Cardiac muscle cell (in vitro differentiated cells and primary cell): ENCODE data around the gene KLHL8. TPM values are rescaled to one million over a fixed set of nuclear protein-coding genes. Genes with fewer than 3 reads are reported as not detected.
A peak's percentile ranks its signal among the peaks of the same experiment; 100 is the strongest.

Experiments
- DNase-seq, 2 donors: peaks; one replicate each; pipeline versions ENCODE4 v3.0.0 to v3.0.0-alpha.2; 2010 to 2017; ENCODE audit warnings: low read depth in 1 of 2, low spot score in 1 of 2
- H3K27ac ChIP-seq: fragments of 200-600 bp; sonication (generic); 2 replicates; pipeline ENCODE4 v1.5.1; 2016
- H3K27me3 ChIP-seq: fragments of 200-600 bp; sonication (generic); 2 replicates; pipeline ENCODE4 v1.6.0; 2016; ENCODE audit warnings: control low read depth
- H3K36me3 ChIP-seq: fragments of 200-600 bp; sonication (generic); 2 replicates; pipeline ENCODE4 v1.5.1; 2016; ENCODE audit warnings: control low read depth
- H3K4me1 ChIP-seq: fragments of 200-600 bp; sonication (generic); 2 replicates; pipeline ENCODE4 v1.8.1; 2017; ENCODE audit warnings: low read depth, mild to moderate bottlenecking, mixed run types
- H3K4me3 ChIP-seq: fragments of 200-600 bp; sonication (generic); 2 replicates; pipeline ENCODE4 v1.5.1; 2016; ENCODE audit warnings: mild to moderate bottlenecking
- H3K9me3 ChIP-seq: fragments of 200-600 bp; sonication (generic); 2 replicates; pipeline ENCODE4 v1.5.1; 2017; ENCODE audit warnings: low read depth, mild to moderate bottlenecking, control low read depth
- CTCF ChIP-seq: IDR thresholded peaks from 2 replicates; pipeline ENCODE4 v1.5.1; 2012; ENCODE audit warnings: low read depth, mild to moderate bottlenecking, low read length
- polyA plus RNA-seq: library from polyadenylated mRNA; unstranded; fragments of >200 nt; fragmentation: Nextera tagmentation; extraction: Ambion mirVana; gene quantifications from 2 replicates; pipeline ENCODE4 v1.2.1, GENCODE V29; 2016
- total RNA-seq: library from RNA; depleted of rRNA; stranded (reverse); fragments of >200 nt; gene quantifications from 2 replicates; pipeline ENCODE4 v1.2.3, GENCODE V29; 2016

The KLHL8 gene
- total and polyA plus RNA-seq, 2 experiments from 2014 or later = 5.4 to 8.0 TPM

- Histone ChIP-seq H3K27ac (peak overlapping the region; percentile 84), H3K36me3 (peaks cover 44% of the 10 kb centered on the region), H3K4me1 (peaks cover 34% of the 10 kb centered on the region), H3K4me3 (no peak overlapping the region), H3K27me3 (no peaks in the 10 kb centered on the region), H3K9me3 (no peaks in the 10 kb centered on the region)
- no peak for TF ChIP-seq CTCF
- DNase-seq = no peak
Measured at GRCh38 chr4:87130985-87131703, 89.3 kb downstream of the KLHL8 start.

GRCh38 chr4:87129681-87130080 is 90.7 kb downstream of the KLHL8 start:
- H3K27me3 ChIP-seq = no peaks in the 10 kb centered on the region
- no peak overlapping the region for H3K4me3 ChIP-seq
- peak overlapping the region; percentile 54 for H3K27ac ChIP-seq
- H3K4me1 ChIP-seq = peaks cover 26% of the 10 kb centered on the region
- H3K9me3 ChIP-seq = no peaks in the 10 kb centered on the region
- peaks cover 49% of the 10 kb centered on the region for H3K36me3 ChIP-seq
- DNase-seq = no peak
- TF ChIP-seq CTCF = no peak

GRCh38 chr4:87128006-87128705 is 92.3 kb downstream of the KLHL8 start:
- peaks cover 14% of the 10 kb centered on the region for H3K4me1 ChIP-seq
- H3K27ac ChIP-seq = peak overlapping the region; percentile 57
- H3K36me3 ChIP-seq = peaks cover 49% of the 10 kb centered on the region
- peak in 1 of 2 donors; percentile 31 for DNase-seq
- TF ChIP-seq CTCF = no peak
- H3K4me3 ChIP-seq = no peak overlapping the region
- no peaks in the 10 kb centered on the region for H3K9me3 ChIP-seq
- H3K27me3 ChIP-seq = no peaks in the 10 kb centered on the region

GRCh38 chr4:87126056-87126455 is 94.4 kb downstream of the KLHL8 start:
- Histone ChIP-seq H3K27ac (no peak overlapping the region), H3K36me3 (peaks cover 35% of the 10 kb centered on the region), H3K27me3 (no peaks in the 10 kb centered on the region), H3K4me1 (peaks cover 20% of the 10 kb centered on the region), H3K4me3 (no peak overlapping the region), H3K9me3 (no peaks in the 10 kb centered on the region)
- no peak for DNase-seq
- no peak for TF ChIP-seq CTCF

GRCh38 chr4:87122252-87122651 is 98.2 kb downstream of the KLHL8 start:
- no peak overlapping the region for H3K27ac ChIP-seq
- H3K4me3 ChIP-seq = no peak overlapping the region
- peaks cover 21% of the 10 kb centered on the region for H3K36me3 ChIP-seq
- no peaks in the 10 kb centered on the region for H3K9me3 ChIP-seq
- peak in 1 of 2 donors; percentile 64 for DNase-seq
- no peaks in the 10 kb centered on the region for H3K27me3 ChIP-seq
- TF ChIP-seq CTCF = no peak
- H3K4me1 ChIP-seq = peaks cover 38% of the 10 kb centered on the region
